ENCODE data around the gene TNNT2. TPM values are rescaled to one million over a fixed set of nuclear protein-coding genes. Genes with fewer than 3 reads are reported as not detected.

Gene TNNT2
- total RNA-seq, 1 donor from 2014 or later, result not detected

GRCh38 chr1:201353186-201353940, 24.1 kb downstream of the TNNT2 start:
- Histone ChIP-seq H3K9me3 (no peaks in the 10 kb centered on the region), H3K4me1 (no peaks in the 10 kb centered on the region), H3K27me3 (no peaks in the 10 kb centered on the region), H3K27ac (no peak overlapping the region), H3K36me3 (no peaks in the 10 kb centered on the region), H3K4me3 (no peak overlapping the region)
- no peak for DNase-seq (ENCODE audit: low spot score in 2 of 2)
- intact Hi-C loops (cut with DNase I), result no loop called here
- TF ChIP-seq CTCF (IDR thresholded peaks at IDR 0.05), result no peak

- Histone ChIP-seq H3K27me3 (no peaks in the 10 kb centered on the region), H3K36me3 (no peaks in the 10 kb centered on the region), H3K9me3 (no peaks in the 10 kb centered on the region), H3K4me3 (no peak overlapping the region), H3K27ac (no peak overlapping the region), H3K4me1 (no peaks in the 10 kb centered on the region)
- TF ChIP-seq CTCF (IDR thresholded peaks at IDR 0.05), result no peak
- intact Hi-C loops (cut with DNase I), result no loop called here
- no peak for DNase-seq (ENCODE audit: low spot score in 2 of 2)
These were observed 25.9 kb downstream of the TNNT2 start for GRCh38 chr1:201351617-201352016.

GRCh38 chr1:201350884-201351283, 26.6 kb downstream of the TNNT2 start:
- Histone ChIP-seq H3K4me1 (no peaks in the 10 kb centered on the region), H3K36me3 (no peaks in the 10 kb centered on the region), H3K27ac (no peak overlapping the region), H3K4me3 (no peak overlapping the region), H3K27me3 (no peaks in the 10 kb centered on the region), H3K9me3 (no peaks in the 10 kb centered on the region)
- intact Hi-C loops (cut with DNase I), result no loop called here
- no peak for TF ChIP-seq CTCF (IDR thresholded peaks at IDR 0.05)
- no peak for DNase-seq (ENCODE audit: low spot score in 2 of 2)

GRCh38 chr1:201350361-201350725, 27.1 kb downstream of the TNNT2 start:
- no peak for DNase-seq (ENCODE audit: low spot score in 2 of 2)
- intact Hi-C loops (cut with DNase I), result no loop called here
- Histone ChIP-seq H3K36me3 (no peaks in the 10 kb centered on the region), H3K4me3 (no peak overlapping the region), H3K4me1 (no peaks in the 10 kb centered on the region), H3K27me3 (no peaks in the 10 kb centered on the region), H3K9me3 (no peaks in the 10 kb centered on the region), H3K27ac (no peak overlapping the region)
- no peak for TF ChIP-seq CTCF (IDR thresholded peaks at IDR 0.05)

GRCh38 chr1:201349092-201349491, 28.4 kb downstream of the TNNT2 start:
- Histone ChIP-seq H3K27ac (no peak overlapping the region), H3K4me1 (no peaks in the 10 kb centered on the region), H3K9me3 (no peaks in the 10 kb centered on the region), H3K27me3 (no peaks in the 10 kb centered on the region), H3K4me3 (no peak overlapping the region), H3K36me3 (no peaks in the 10 kb centered on the region)
- TF ChIP-seq CTCF (IDR thresholded peaks at IDR 0.05), result no peak
- no peak for DNase-seq (ENCODE audit: low spot score in 2 of 2)
- intact Hi-C loops (cut with DNase I), result loop anchor here (5.0 kb wide), 1 partner anchor 163 kb away; no protein-coding TSS in a partner anchor

All from ascending aorta (tissue), 2 donors.